ENCODE data around the gene MS4A4E.

DNA sequence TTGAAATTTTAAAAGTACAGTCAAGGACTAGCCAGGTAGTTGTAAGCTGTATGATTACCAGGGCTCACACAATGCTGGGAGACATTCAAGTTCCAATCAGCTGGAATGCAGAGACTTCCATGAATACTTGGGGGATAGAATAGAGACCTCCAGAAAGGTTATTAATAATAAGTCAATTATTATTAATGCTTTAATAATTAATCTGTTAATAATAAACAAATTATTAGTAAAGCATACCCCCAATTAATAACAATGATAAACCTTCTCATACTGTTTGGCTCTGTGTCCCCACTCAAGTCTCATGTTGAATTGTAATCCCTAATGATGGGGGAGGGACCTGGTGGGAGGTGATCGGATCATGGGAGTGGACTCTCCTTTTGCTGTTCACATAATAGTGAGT lies 45.5 kb downstream of the MS4A4E start:
- no peak for TF ChIP-seq CTCF (IDR thresholded peaks at IDR 0.05)
- TF ChIP-seq POLR2A (IDR thresholded peaks at IDR 0.05): no peak
